ENCODE measurements around the gene CHST4.

DNA sequence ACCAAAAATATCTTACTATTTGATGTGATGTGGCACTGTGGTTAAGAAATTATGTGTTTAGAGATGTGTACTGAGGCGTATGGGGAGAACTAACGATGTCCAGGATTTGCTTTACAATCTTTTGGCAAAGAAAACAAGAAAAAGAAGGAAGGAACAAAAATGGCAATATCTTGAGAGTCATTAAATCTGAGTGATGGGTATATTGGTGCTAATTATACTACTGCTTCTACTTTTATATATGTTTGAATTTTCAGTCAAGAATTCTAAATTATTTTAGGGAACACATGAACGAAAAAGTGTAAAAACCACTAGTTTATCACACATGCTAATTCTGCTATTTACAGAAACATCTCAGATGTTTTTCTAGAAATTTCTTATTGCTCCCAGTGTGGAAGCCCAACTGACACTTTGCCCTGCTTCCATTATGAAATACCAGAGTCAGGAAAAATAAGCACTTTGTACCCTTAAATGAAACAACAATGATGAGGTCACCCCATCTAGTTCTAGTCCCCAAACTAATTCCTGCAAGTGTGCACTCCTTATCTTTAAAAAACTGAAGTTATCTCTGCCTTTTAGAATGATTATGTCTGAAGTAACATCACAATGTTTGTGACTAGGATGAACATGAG is 31.8 kb downstream of the CHST4 start:
- TF ChIP-seq CTCF (IDR thresholded peaks at IDR 0.05), result no peak
- no peak for TF ChIP-seq POLR2A (IDR thresholded peaks at IDR 0.05)
